GM12891 (cell line): ENCODE measurements around the gene ITM2B.

Experiments
- POLR2A ChIP-seq: IDR thresholded peaks from 2 replicates; pipeline ENCODE4 v1.6.1; 2011; ENCODE audit warnings: low read depth, low read length, control low read depth
- POLR2AphosphoS5 ChIP-seq: IDR thresholded peaks from 2 replicates; pipeline ENCODE4 v1.6.1; 2011; ENCODE audit warnings: low read depth, low read length, control low read depth
- POU2F2 ChIP-seq: IDR thresholded peaks from 2 replicates; pipeline ENCODE4 v1.6.1; 2011; ENCODE audit warnings: low read depth, mild to moderate bottlenecking, control low read depth, low read length, moderate library complexity
- SPI1 ChIP-seq: IDR thresholded peaks from 2 replicates; pipeline ENCODE4 v1.6.1; 2011; ENCODE audit warnings: low read depth, low read length, control low read depth
- TAF1 ChIP-seq: IDR thresholded peaks from 2 replicates; pipeline ENCODE4 v1.6.1; 2011; ENCODE audit warnings: low read depth, low read length, control low read depth

DNA sequence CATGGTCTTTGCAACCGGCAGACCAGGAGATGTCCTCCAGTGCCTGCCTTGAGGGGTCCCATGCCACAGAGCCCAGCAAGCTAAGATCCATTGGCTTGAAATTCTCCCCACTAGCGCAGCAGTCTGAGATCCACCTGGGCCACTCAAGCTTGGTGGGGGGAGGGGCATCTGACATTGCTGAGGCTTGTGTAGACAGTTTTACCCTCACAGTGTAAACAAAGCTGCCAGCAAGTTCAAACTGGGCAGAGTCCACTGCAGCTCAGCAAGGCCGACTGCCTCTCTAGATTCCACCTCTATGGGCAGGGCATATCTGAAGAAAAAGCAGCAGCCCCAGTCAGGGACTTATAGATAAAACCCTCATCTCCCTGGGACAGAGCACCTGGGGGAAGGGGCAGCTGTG lies 32.0 kb upstream of the ITM2B start:
- no peak for TF ChIP-seq POLR2A
- TF ChIP-seq POLR2AphosphoS5, result no peak
- no peak for TF ChIP-seq TAF1
- TF ChIP-seq SPI1, result no peak
- TF ChIP-seq POU2F2, result no peak
